Neuron (in vitro differentiated cells): ENCODE data around the gene LILRA6.
"Not testable (repeated sequence)": the region's sequence is repeated elsewhere in the genome, so short reads cannot be mapped to it uniquely, and the experiment has no call there.

Source experiments
- H2AFZ ChIP-seq: one replicate; pipeline ENCODE4 v1.6.1; 2013; ENCODE audit warnings: low read depth, mild to moderate bottlenecking, inconsistent platforms, low read length, moderate library complexity
- H3K27me3 ChIP-seq: one replicate; pipeline ENCODE4 v1.6.1; 2013; ENCODE audit warnings: low read length; ENCODE audit not compliant: insufficient read depth
- H3K36me3 ChIP-seq: one replicate; pipeline ENCODE4 v1.6.1; 2013; ENCODE audit warnings: low read length; ENCODE audit not compliant: insufficient read depth
- H3K4me1 ChIP-seq: one replicate; pipeline ENCODE4 v1.6.1; 2013; ENCODE audit warnings: low read length; ENCODE audit not compliant: insufficient read depth
- H3K4me3 ChIP-seq: 2 replicates; pipeline ENCODE4 v1.5.1; 2013; ENCODE audit warnings: mild to moderate bottlenecking, low read length, moderate library complexity
- H3K9me3 ChIP-seq: one replicate; pipeline ENCODE4 v1.6.1; 2013; ENCODE audit warnings: low read length

Gene LILRA6

GRCh38 chr19:54255105-54255775 is 12.7 kb upstream of the LILRA6 start:
- Histone ChIP-seq H2AFZ (no peak overlapping the region), H3K4me1 (no peaks in the 10 kb centered on the region), H3K4me3 (no peak overlapping the region), H3K27me3 (peaks cover 26% of the 10 kb centered on the region), H3K9me3 (no peaks in the 10 kb centered on the region), H3K36me3 (no peaks in the 10 kb centered on the region)

GRCh38 chr19:54254195-54254906 is 11.8 kb upstream of the LILRA6 start:
- H3K9me3 ChIP-seq, result no peaks in the 10 kb centered on the region
- H3K36me3 ChIP-seq, result no peaks in the 10 kb centered on the region
- H3K27me3 ChIP-seq, result peaks cover 28% of the 10 kb centered on the region
- no peak overlapping the region for H3K4me3 ChIP-seq
- H2AFZ ChIP-seq, result no peak overlapping the region
- no peaks in the 10 kb centered on the region for H3K4me1 ChIP-seq

GRCh38 chr19:54253331-54254194 is 11.0 kb upstream of the LILRA6 start:
- H2AFZ ChIP-seq, result no peak overlapping the region
- H3K36me3 ChIP-seq, result no peaks in the 10 kb centered on the region
- no peaks in the 10 kb centered on the region for H3K9me3 ChIP-seq
- H3K4me3 ChIP-seq, result no peak overlapping the region
- H3K27me3 ChIP-seq, result peaks cover 28% of the 10 kb centered on the region
- no peaks in the 10 kb centered on the region for H3K4me1 ChIP-seq

GRCh38 chr19:54252845-54253244 is 10.3 kb upstream of the LILRA6 start:
- no peaks in the 10 kb centered on the region for H3K9me3 ChIP-seq
- no peak overlapping the region for H2AFZ ChIP-seq
- H3K27me3 ChIP-seq, result peaks cover 28% of the 10 kb centered on the region
- H3K4me1 ChIP-seq, result no peaks in the 10 kb centered on the region
- H3K4me3 ChIP-seq, result no peak overlapping the region
- no peaks in the 10 kb centered on the region for H3K36me3 ChIP-seq

GRCh38 chr19:54252243-54252642 is 9.7 kb upstream of the LILRA6 start:
- Histone ChIP-seq H3K4me1 (no peaks in the 10 kb centered on the region), H3K4me3 (no peak overlapping the region), H2AFZ (no peak overlapping the region), H3K27me3 (peaks cover 24% of the 10 kb centered on the region), H3K36me3 (no peaks in the 10 kb centered on the region), H3K9me3 (no peaks in the 10 kb centered on the region)

- Histone ChIP-seq H3K36me3 (no peaks in the 10 kb centered on the region), H3K4me3 (no peak overlapping the region), H2AFZ (no peak overlapping the region), H3K27me3 (peaks cover 11% of the 10 kb centered on the region), H3K9me3 (no peaks in the 10 kb centered on the region), H3K4me1 (no peaks in the 10 kb centered on the region)
Observed at GRCh38 chr19:54248016-54248601, 5.5 kb upstream of the LILRA6 start.

GRCh38 chr19:54247106-54247930 is 4.7 kb upstream of the LILRA6 start:
- no peaks in the 10 kb centered on the region for H3K4me1 ChIP-seq
- H3K36me3 ChIP-seq, result no peaks in the 10 kb centered on the region
- no peaks in the 10 kb centered on the region for H3K9me3 ChIP-seq
- H3K4me3 ChIP-seq, result no peak overlapping the region
- H3K27me3 ChIP-seq, result peaks cover 5% of the 10 kb centered on the region
- H2AFZ ChIP-seq, result no peak overlapping the region

GRCh38 chr19:54245936-54246335 is 3.3 kb upstream of the LILRA6 start:
- Histone ChIP-seq H3K9me3 (no peaks in the 10 kb centered on the region), H2AFZ (no peak overlapping the region), H3K4me3 (no peak overlapping the region)

GRCh38 chr19:54243809-54244208 is 1.2 kb upstream of the LILRA6 start:
- not testable (repeated sequence) for H3K9me3 ChIP-seq, H3K36me3 ChIP-seq, H3K4me1 ChIP-seq, H3K4me3 ChIP-seq, H2AFZ ChIP-seq, H3K27me3 ChIP-seq

More at GRCh38 chr19:54245936-54246335, 3.3 kb upstream of the LILRA6 start:
- Histone ChIP-seq H3K4me1 (no peaks in the 10 kb centered on the region), H3K36me3 (no peaks in the 10 kb centered on the region), H3K27me3 (peaks cover 3% of the 10 kb centered on the region)

- H2AFZ ChIP-seq, H3K4me3 ChIP-seq, H3K4me1 ChIP-seq, H3K36me3 ChIP-seq, H3K9me3 ChIP-seq, H3K27me3 ChIP-seq: not testable (repeated sequence)
Observed at GRCh38 chr19:54242234-54242633, 356 bp downstream of the LILRA6 start.

- not testable (repeated sequence) for H2AFZ ChIP-seq, H3K4me3 ChIP-seq, H3K36me3 ChIP-seq, H3K27me3 ChIP-seq, H3K4me1 ChIP-seq, H3K9me3 ChIP-seq
Observed at GRCh38 chr19:54240372-54241336, 1.9 kb downstream of the LILRA6 start.
